HG03565 (cell line): ENCODE results near the gene IFT27.

ENCODE experiments used
- ATAC-seq: cut with Tn5 transposase; IDR thresholded peaks from one replicate; pipeline ENCODE4 v1.9.1; 2021; ENCODE audit warnings: mild to moderate bottlenecking, moderate library complexity; ENCODE audit not compliant: unreplicated experiment

The IFT27 gene

DNA sequence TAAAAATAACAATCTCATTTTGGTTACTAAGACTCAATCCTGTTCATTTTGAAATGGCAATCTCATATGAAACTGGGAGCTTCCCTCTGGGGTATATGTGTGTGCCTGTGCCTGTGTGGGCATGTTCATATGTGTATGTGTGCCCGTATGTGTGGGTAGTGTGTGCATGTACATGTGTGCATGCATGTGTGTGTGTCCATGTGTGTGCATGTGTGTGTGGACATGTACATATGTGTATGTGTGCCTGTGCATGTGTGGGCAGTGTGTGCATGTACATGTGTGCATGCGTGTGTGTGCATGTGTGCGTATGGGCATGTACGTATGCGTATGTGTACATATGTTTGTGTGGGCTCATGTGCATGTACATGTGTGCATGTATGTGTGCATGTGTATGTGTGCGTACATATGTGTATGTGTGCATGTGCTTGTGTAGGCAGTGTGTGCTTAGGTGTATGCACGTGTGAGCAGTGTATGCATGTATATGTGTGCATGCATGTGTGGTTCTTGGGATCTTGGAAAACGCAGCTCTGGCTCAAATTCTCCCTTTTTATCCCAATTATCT is 47.9 kb downstream of the IFT27 start:
- ATAC-seq, result no peak

DNA sequence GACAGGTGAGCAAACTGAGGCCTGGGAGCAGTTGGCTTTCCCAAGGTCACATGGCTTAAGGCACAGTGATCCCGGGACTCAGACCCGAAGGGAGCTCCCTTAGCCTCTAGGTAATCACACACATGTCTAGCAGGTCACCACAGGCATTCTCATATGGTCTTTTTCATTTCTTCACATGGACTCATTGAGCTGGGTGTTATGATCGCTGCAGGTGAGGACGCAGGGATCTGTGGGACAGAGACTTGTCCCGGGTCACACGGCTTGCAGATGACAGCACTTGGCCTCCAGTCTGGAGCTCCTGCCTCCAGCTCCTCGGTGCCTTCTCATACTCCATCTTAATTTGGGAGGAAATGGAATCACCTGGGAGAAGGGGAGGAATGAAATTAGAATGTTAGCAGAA is 48.8 kb downstream of the IFT27 start:
- no peak for ATAC-seq

DNA sequence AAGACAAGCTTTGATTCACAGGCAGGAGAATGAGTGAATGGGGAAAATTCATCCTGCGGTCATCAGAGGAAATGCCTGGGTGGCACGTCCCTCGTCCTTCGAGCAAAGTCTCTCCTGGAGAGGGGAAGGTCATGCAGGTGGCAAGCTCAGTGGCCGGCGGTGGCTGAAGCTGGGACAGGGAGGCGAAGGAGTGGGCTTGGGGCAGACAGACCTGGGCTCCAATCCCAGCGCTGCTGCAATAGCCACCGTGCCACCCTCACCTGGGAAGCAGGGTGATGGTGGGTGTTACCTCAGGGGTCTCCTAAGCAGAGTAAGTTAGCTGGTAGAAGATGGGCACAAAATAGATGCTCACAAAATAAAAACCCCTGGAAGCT is 49.9 kb downstream of the IFT27 start:
- ATAC-seq, result no peak

DNA sequence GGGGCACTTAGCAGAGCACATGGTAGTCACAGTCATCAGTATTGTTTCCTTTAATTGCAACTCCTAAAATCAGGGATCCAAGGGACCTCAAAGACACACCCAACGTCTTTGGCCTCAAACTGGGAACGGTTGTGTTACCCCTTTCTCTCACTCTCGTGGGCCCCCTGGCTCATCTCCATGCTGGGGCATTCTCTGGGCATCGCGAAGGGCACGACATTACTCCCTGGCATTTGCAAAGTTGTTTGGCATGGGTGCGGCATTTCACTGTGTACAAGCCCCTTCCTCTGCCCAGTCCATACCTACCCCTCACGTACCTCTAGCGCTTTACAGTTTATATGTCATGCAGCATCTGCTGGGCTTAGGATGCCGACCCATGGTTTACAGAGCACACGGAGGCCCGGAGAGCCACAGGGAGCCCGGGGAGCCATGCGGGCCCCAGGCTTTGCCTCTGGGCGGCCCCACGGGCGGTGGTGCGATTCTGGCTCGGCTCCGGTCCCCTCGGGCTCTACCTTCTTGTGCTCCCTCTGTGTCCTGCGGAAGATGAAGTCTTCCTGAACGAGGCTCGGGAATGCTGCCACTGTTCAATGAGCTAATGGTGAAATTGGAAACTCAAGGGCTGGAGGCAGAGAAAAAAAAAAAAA is 50.4 kb downstream of the IFT27 start:
- no peak for ATAC-seq

DNA sequence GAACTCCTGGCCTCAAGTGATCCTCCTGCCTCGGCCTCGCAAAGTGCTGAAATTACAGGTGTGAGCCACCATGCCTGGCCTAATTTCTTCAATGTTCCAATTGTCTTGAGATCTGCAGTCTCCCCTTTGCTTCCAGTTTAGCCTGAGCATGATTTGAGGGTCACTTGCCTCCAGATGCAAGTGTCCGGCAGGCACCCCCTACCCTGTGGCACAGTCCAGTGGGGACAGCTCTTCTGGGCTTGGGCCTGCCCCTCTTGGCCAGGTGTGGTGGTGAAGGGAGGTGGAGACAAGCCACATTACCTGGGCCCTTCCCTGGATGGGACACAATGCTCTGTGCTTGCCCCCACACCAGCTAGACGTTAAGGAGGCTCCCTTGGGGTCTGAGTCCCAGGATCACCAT is 51.1 kb downstream of the IFT27 start:
- no peak for ATAC-seq

DNA sequence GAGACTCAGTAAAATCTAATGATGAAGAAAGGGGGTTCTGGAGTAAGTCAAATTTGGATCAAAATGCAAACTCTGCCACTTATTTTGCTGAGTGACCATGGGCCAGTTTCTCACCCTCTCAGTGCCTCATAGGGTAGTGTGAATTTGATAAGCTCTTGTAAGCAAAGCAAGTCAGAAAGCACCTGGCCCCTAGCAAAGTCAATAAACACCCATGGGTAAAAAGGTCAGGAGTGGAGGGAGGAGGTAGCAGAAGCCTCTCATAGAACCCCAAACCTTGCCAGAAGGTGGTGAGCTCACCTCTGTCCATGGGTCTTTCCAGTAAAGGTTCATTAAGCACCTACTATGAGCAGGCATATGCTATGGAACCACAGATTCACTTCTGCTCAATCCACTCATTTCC is 53.9 kb downstream of the IFT27 start:
- no peak for ATAC-seq

DNA sequence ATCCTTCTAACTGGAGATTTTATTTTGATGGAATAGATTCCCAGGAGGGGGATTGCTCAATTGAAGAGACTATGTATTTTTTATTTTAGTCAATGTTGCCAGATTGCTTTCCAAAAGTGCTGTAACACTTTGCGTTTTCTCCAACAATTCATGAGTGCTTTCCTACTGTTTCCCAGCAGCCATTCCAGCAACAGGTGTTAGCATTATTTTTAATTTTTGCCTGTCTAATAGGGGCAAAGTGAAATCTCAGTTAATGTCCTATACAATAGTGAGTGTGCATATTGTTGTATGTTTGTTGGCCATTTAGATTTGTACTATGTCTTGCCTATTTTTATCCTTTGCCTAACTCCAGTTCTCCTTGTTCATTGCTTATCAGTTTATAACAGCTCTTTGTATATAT is 60.3 kb downstream of the IFT27 start:
- ATAC-seq, result no peak

DNA sequence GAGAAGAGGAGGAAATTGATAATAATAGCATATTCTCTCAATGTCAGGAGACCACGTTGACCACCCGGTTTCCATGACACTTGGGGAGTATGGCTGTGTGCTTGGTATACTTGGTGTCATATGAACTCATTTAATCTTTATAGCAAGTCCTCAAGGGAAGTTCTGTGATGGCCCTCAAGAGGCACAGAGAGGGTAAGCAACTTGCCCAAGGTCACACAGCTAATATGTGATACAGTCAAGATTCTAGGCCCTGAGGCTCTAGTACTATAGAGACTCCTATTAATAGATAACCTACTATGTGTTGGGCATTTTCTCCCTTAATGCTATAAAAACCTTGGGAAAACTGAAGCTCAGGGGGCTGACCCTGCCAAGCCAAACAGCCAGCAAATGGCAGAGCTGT is 61.8 kb downstream of the IFT27 start:
- no peak for ATAC-seq

DNA sequence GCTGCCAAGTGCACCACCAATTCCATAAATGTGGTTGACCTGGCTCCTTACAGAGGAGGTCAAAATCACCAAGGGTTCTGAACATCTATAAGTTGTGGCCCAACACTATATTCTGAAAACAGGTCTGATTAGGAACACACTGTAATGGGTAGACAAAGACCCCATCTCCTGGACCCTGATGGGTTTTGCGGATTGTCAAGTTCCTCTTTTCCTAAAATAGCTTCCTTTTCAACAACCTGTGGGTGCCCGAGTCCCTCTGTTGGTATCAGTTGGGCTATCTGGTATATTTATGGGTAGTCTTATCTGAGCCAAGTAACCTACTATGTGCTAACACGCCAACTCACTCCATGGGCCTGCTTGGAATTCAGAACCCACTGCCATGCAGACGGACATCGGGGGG is 62.5 kb downstream of the IFT27 start:
- ATAC-seq, result no peak
